NCI-H1930 (cell line): ENCODE data around the gene ERO1B.

Source experiments
- DNase-seq, 2 experiments: peaks; one replicate each; lab custom pipeline; 2025; lab: John Stamatoyannopoulos, UW

ERO1B gene

GRCh38 chr1:236181059-236181458 is 100.7 kb downstream of the ERO1B start:
- no peak for DNase-seq

DNA sequence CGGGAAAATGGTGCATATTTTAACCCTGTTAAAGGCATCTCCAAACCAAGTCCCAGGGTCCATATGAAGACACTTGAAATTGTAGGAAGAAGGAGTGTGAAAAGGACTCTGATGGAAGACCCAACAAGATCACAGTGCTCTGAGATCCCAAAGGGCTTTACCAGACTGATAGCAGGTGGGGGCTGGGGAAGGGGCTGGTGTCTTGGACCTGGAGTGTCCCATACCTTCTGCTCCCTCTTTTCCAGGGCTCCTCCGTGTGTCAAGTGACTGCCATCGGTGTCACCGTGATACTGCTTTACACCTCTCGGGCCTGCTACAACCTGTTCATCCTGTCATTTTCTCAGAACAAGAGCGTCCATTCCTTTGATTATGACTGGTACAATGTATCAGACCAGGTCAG is 102.1 kb downstream of the ERO1B start:
- DNase-seq: no peak

- DNase-seq: no peak
These were observed 105.1 kb downstream of the ERO1B start for GRCh38 chr1:236176337-236177336.

GRCh38 chr1:236175642-236176336 is 106.0 kb downstream of the ERO1B start:
- DNase-seq: no peak

DNA sequence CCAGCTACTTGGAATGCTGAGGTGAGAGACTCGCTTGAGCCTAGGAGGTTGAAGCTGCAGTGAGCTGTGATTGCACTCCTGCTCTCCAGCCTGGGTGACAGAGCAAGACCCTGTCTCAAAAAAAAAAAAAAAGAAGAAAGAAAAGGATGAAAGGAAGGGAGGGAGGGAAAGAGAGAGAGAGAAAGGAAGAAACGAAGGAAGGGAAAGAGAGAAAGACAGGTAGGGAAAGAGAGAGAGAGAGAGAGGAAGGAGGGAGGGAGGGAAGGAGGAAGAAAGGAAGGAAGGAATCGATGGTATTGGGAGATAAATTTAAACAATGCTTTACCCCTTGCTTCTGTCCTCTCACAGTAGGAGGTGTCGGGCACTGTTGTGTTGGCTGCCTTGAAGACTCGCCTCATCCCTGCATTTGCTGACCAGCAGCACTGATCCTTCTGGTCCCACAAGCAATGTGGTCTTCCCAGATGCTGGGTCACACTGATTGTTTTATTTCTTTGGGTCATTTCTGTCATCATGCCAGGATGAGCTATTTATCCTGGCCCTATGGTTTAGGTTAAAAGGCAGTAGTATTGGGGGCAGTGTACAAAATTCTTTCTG is 108.5 kb downstream of the ERO1B start:
- DNase-seq: no peak

GRCh38 chr1:236172041-236172579 is 109.6 kb downstream of the ERO1B start:
- no peak for DNase-seq

DNA sequence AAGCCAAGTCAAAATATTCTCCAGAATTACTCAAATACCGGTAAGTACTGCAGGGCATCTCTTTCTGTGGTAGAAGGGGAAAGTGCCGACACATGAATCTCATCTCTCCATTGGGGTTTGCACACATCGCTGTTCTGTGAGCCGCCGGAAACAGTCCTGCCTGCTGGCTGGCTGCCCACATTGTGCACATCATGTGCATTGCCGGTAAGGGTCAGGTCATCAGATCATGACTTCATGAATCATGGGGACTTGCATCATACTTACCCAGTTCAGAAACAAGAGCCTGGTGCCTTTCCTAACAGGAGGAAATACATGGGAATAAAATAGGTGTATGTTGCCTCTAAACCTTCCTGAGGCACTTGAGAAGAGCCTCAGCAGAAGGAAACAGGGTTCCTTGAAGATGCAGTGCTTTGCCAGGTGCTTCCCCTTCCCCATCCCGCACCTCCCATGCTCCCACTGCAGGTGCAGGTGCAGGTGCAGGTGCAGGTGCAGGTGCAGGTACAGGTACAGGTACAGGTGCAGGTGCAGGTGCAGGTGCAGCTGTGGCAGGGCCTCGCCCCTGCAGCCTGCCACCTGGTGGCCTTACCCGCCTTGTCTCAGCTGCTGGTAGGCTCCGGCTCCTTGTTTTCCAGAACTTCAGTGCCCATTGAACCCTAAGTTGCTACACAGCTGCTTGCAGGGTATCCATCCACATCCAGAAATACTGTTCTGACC is 112.9 kb downstream of the ERO1B start:
- no peak for DNase-seq

GRCh38 chr1:236167578-236167977 is 114.2 kb downstream of the ERO1B start:
- no peak for DNase-seq

DNA sequence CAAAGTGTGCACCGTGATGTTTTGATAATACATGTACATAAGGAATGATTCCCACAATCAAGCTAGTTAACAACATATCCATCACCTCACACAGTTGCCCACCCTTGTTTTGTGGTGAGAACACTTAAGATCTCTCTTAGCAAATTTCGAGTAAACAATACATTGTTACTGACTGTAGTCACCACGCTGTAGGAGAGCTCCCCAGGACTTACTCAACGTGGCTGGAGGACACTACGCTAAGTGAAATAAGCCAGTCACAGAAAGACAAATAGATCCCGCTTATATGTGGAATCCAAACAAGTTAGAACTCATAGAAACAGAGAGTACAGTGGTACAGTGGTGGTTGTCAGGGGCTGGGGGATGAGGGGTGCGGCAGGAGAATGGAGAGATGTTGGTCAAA is 114.6 kb downstream of the ERO1B start:
- DNase-seq: no peak

DNA sequence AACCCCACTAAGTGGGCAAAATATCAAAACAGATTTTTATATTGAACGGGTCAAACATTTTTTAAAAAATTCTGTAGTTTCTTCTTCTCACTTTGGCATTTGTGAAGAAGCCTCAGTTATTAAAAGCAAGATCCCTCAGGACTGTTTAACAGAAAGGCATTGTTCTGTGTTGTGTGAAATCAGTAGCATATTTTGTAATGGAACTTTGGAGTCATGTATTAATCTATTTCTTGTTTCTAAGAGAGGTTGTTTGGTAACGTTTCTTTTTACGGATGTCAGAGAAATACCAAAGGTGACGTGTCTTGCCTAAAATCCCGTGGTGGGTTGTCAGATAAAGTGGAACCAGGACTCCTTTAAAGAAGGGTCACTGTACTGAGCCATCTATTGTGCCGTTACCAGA is 115.7 kb downstream of the ERO1B start:
- DNase-seq: no peak
